GM21447 (cell line): ENCODE data around the gene MTA3.

Source experiments
- ATAC-seq: cut with Tn5 transposase; IDR thresholded peaks from one replicate; pipeline ENCODE4 v1.9.1; 2021; ENCODE audit not compliant: unreplicated experiment

MTA3 gene

GRCh38 chr2:42781181-42781580 is 212.7 kb downstream of the MTA3 start:
- ATAC-seq, result no peak

- ATAC-seq, result no peak
Measured at GRCh38 chr2:42783511-42783910, 215.1 kb downstream of the MTA3 start.

- no peak for ATAC-seq
Measured at GRCh38 chr2:42784204-42784880, 215.9 kb downstream of the MTA3 start.

- ATAC-seq, result no peak
Measured at GRCh38 chr2:42786561-42787345, 218.3 kb downstream of the MTA3 start.

- ATAC-seq, result no peak
Measured at GRCh38 chr2:42787424-42787787, 219.0 kb downstream of the MTA3 start.

GRCh38 chr2:42787788-42788477 is 219.5 kb downstream of the MTA3 start:
- no peak for ATAC-seq

GRCh38 chr2:42788478-42788793 is 220.0 kb downstream of the MTA3 start:
- ATAC-seq, result no peak

- ATAC-seq, result no peak
Measured at GRCh38 chr2:42788882-42789281, 220.4 kb downstream of the MTA3 start.

GRCh38 chr2:42789751-42790150 is 221.3 kb downstream of the MTA3 start:
- ATAC-seq, result no peak

GRCh38 chr2:42791606-42792005 is 223.2 kb downstream of the MTA3 start:
- no peak for ATAC-seq

GRCh38 chr2:42792087-42792582 is 223.7 kb downstream of the MTA3 start:
- no peak for ATAC-seq

- no peak for ATAC-seq
Measured at GRCh38 chr2:42792583-42793333, 224.3 kb downstream of the MTA3 start, which contains the start of gene HAAO. TSS of gene HAAO (minus strand) at chr2:42792583. CDS start at chr2:42792536, 47 bp downstream.

- ATAC-seq, result no peak
Measured at GRCh38 chr2:42793334-42794270, 225.2 kb downstream of the MTA3 start.

GRCh38 chr2:42794271-42795046 is 226.0 kb downstream of the MTA3 start:
- ATAC-seq, result no peak

- no peak for ATAC-seq
Measured at GRCh38 chr2:42795275-42795674, 226.8 kb downstream of the MTA3 start.

GRCh38 chr2:42795841-42796301 is 227.4 kb downstream of the MTA3 start:
- ATAC-seq, result no peak

GRCh38 chr2:42796427-42797248 is 228.2 kb downstream of the MTA3 start:
- ATAC-seq, result peak; percentile 26

- no peak for ATAC-seq
Measured at GRCh38 chr2:42797281-42797680, 228.8 kb downstream of the MTA3 start.
